WTC11 (cell line): ENCODE measurements around the gene ALK.

Source experiments
- CREB1 ChIP-seq: sonication (generic); formaldehyde crosslinking; IDR thresholded peaks from 2 replicates; pipeline ENCODE4 v1.8.0; 2023; ENCODE audit warnings: mild to moderate bottlenecking, missing genetic modification reagents
- CTCF ChIP-seq: fragments of 200-600 bp; IDR thresholded peaks from 2 replicates; pipeline ENCODE4 v1.8.0; 2022; ENCODE audit warnings: antibody characterized with exemption
- FOXP1 ChIP-seq: sonication (generic); formaldehyde crosslinking; IDR thresholded peaks from 2 replicates; pipeline ENCODE4 v1.8.0; 2022; ENCODE audit warnings: missing genetic modification reagents, mild to moderate bottlenecking, moderate library complexity, borderline replicate concordance
- MAX ChIP-seq: sonication (generic); formaldehyde crosslinking; IDR thresholded peaks from 2 replicates; pipeline ENCODE4 v1.8.0; 2022; ENCODE audit warnings: mild to moderate bottlenecking, missing genetic modification reagents
- MXD4 ChIP-seq: fragments of 250-450 bp; sonication (Bioruptor Pico); IDR thresholded peaks from 2 replicates; pipeline ENCODE4 v1.8.0; 2021; ENCODE audit warnings: mild to moderate bottlenecking, moderate library complexity, borderline replicate concordance
- NFYB ChIP-seq: sonication (generic); formaldehyde crosslinking; conservative IDR thresholded peaks from 2 replicates; pipeline ENCODE4 v1.8.0; 2022; ENCODE audit warnings: low read depth, missing genetic modification reagents
- ZNF416 ChIP-seq: fragments of 250-450 bp; sonication (Bioruptor Pico); IDR thresholded peaks from 2 replicates; pipeline ENCODE4 v1.9.0; 2021; ENCODE audit warnings: mild to moderate bottlenecking, inconsistent platforms
- TF ChIP-seq, protein P1 (sequence below): sonication (generic); formaldehyde crosslinking; IDR thresholded peaks from 2 replicates; pipeline ENCODE4 v1.8.0; 2023; ENCODE audit warnings: missing genetic modification reagents, mild to moderate bottlenecking, borderline replicate concordance
- TF ChIP-seq, protein P2 (sequence below): sonication (generic); formaldehyde crosslinking; IDR thresholded peaks from 2 replicates; pipeline ENCODE4 v1.8.1; 2023; ENCODE audit warnings: mild to moderate bottlenecking, missing genetic modification reagents, moderate library complexity
- TF ChIP-seq, protein P3 (sequence below): sonication (generic); formaldehyde crosslinking; IDR thresholded peaks from 2 replicates; pipeline ENCODE4 v1.8.1; 2023; ENCODE audit warnings: mild to moderate bottlenecking, missing genetic modification reagents, borderline replicate concordance

- TF ChIP-seq, protein P1, sequence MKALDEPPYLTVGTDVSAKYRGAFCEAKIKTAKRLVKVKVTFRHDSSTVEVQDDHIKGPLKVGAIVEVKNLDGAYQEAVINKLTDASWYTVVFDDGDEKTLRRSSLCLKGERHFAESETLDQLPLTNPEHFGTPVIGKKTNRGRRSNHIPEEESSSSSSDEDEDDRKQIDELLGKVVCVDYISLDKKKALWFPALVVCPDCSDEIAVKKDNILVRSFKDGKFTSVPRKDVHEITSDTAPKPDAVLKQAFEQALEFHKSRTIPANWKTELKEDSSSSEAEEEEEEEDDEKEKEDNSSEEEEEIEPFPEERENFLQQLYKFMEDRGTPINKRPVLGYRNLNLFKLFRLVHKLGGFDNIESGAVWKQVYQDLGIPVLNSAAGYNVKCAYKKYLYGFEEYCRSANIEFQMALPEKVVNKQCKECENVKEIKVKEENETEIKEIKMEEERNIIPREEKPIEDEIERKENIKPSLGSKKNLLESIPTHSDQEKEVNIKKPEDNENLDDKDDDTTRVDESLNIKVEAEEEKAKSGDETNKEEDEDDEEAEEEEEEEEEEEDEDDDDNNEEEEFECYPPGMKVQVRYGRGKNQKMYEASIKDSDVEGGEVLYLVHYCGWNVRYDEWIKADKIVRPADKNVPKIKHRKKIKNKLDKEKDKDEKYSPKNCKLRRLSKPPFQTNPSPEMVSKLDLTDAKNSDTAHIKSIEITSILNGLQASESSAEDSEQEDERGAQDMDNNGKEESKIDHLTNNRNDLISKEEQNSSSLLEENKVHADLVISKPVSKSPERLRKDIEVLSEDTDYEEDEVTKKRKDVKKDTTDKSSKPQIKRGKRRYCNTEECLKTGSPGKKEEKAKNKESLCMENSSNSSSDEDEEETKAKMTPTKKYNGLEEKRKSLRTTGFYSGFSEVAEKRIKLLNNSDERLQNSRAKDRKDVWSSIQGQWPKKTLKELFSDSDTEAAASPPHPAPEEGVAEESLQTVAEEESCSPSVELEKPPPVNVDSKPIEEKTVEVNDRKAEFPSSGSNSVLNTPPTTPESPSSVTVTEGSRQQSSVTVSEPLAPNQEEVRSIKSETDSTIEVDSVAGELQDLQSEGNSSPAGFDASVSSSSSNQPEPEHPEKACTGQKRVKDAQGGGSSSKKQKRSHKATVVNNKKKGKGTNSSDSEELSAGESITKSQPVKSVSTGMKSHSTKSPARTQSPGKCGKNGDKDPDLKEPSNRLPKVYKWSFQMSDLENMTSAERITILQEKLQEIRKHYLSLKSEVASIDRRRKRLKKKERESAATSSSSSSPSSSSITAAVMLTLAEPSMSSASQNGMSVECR (CRISPR knock-in tag), result no peak
- TF ChIP-seq NFYB (CRISPR knock-in tag) (no peak), CTCF (no peak), ZNF416 (CRISPR knock-in tag) (no peak), MAX (CRISPR knock-in tag) (no peak), CREB1 (CRISPR knock-in tag) (no peak), FOXP1 (CRISPR knock-in tag) (no peak), MXD4 (CRISPR knock-in tag) (no peak)
- TF ChIP-seq, protein P2, sequence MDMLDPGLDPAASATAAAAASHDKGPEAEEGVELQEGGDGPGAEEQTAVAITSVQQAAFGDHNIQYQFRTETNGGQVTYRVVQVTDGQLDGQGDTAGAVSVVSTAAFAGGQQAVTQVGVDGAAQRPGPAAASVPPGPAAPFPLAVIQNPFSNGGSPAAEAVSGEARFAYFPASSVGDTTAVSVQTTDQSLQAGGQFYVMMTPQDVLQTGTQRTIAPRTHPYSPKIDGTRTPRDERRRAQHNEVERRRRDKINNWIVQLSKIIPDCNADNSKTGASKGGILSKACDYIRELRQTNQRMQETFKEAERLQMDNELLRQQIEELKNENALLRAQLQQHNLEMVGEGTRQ (CRISPR knock-in tag), result no peak
- TF ChIP-seq, protein P3, sequence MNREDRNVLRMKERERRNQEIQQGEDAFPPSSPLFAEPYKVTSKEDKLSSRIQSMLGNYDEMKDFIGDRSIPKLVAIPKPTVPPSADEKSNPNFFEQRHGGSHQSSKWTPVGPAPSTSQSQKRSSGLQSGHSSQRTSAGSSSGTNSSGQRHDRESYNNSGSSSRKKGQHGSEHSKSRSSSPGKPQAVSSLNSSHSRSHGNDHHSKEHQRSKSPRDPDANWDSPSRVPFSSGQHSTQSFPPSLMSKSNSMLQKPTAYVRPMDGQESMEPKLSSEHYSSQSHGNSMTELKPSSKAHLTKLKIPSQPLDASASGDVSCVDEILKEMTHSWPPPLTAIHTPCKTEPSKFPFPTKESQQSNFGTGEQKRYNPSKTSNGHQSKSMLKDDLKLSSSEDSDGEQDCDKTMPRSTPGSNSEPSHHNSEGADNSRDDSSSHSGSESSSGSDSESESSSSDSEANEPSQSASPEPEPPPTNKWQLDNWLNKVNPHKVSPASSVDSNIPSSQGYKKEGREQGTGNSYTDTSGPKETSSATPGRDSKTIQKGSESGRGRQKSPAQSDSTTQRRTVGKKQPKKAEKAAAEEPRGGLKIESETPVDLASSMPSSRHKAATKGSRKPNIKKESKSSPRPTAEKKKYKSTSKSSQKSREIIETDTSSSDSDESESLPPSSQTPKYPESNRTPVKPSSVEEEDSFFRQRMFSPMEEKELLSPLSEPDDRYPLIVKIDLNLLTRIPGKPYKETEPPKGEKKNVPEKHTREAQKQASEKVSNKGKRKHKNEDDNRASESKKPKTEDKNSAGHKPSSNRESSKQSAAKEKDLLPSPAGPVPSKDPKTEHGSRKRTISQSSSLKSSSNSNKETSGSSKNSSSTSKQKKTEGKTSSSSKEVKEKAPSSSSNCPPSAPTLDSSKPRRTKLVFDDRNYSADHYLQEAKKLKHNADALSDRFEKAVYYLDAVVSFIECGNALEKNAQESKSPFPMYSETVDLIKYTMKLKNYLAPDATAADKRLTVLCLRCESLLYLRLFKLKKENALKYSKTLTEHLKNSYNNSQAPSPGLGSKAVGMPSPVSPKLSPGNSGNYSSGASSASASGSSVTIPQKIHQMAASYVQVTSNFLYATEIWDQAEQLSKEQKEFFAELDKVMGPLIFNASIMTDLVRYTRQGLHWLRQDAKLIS (CRISPR knock-in tag), result no peak
Observed at GRCh38 chr2:29744976-29745375, 176.4 kb downstream of the ALK start.
